Liver (tissue), 9 donors: Measurements from ENCODE around the gene SIRPA. TPM values are rescaled to one million over a fixed set of nuclear protein-coding genes. Genes with fewer than 3 reads are reported as not detected.

Source experiments
- DNase-seq: peaks from one replicate; pipeline ENCODE4 v3.0.0-alpha.2; 2017; ENCODE audit warnings: low spot score
- H3K27ac ChIP-seq, 2 donors: one replicate each; pipeline ENCODE4 v1.7.0; 2013; ENCODE audit warnings: inconsistent platforms in 2 of 2, low read length in 2 of 2, control low read depth in 1 of 2, low read depth in 1 of 2, mild to moderate bottlenecking in 1 of 2
- H3K27me3 ChIP-seq, 4 donors: one replicate each; pipeline versions ENCODE4 v1.6.1 to v1.7.0; 2013; ENCODE audit warnings: low read length in 3 of 4, inconsistent platforms in 1 of 4, mild to moderate bottlenecking in 1 of 4, moderate library complexity in 1 of 4; ENCODE audit not compliant: control insufficient read depth in 4 of 4, insufficient read depth in 4 of 4
- H3K36me3 ChIP-seq, 4 donors: one replicate each; pipeline versions ENCODE4 v1.6.1 to v1.7.0; 2013; ENCODE audit warnings: low read length in 3 of 4, mild to moderate bottlenecking in 3 of 4, low read depth in 1 of 4, moderate library complexity in 1 of 4; ENCODE audit not compliant: control insufficient read depth in 4 of 4, insufficient read depth in 3 of 4
- H3K4me1 ChIP-seq, 4 donors: one replicate each; pipeline versions ENCODE4 v1.6.1 to v1.7.0; 2013; ENCODE audit warnings: low read length in 3 of 4, mild to moderate bottlenecking in 3 of 4, moderate library complexity in 1 of 4; ENCODE audit not compliant: control insufficient read depth in 4 of 4, insufficient read depth in 4 of 4
- H3K4me3 ChIP-seq, 3 donors: one replicate each; pipeline versions ENCODE4 v1.6.1 to v1.7.0; 2013; ENCODE audit warnings: low read length in 3 of 3, control low read depth in 1 of 3, low read depth in 1 of 3, mild to moderate bottlenecking in 1 of 3
- H3K9ac ChIP-seq, 2 donors: one replicate each; pipeline ENCODE4 v1.7.0; 2013; ENCODE audit warnings: low read length in 2 of 2, mild to moderate bottlenecking in 2 of 2, moderate library complexity in 2 of 2, control low read depth in 1 of 2, low read depth in 1 of 2
- H3K9me3 ChIP-seq, 4 donors: one replicate each; pipeline versions ENCODE4 v1.6.1 to v1.7.0; 2013; ENCODE audit warnings: low read length in 3 of 4; ENCODE audit not compliant: control insufficient read depth in 4 of 4
- EGR1 ChIP-seq, 2 donors: IDR thresholded peaks; 2 replicates each; pipeline ENCODE4 v1.6.1; 2016 to 2018; ENCODE audit warnings: antibody characterized with exemption in 2 of 2, low read depth in 2 of 2
- FOXA1 ChIP-seq: IDR thresholded peaks from 2 replicates; pipeline ENCODE4 v1.6.1; 2016; ENCODE audit warnings: antibody characterized with exemption
- FOXA2 ChIP-seq: IDR thresholded peaks from 2 replicates; pipeline ENCODE4 v1.6.1; 2016; ENCODE audit warnings: antibody characterized with exemption
- GABPA ChIP-seq, 2 donors: IDR thresholded peaks in 1 of 2; conservative IDR thresholded peaks in 1 of 2; 2 replicates each; pipeline ENCODE4 v1.6.1; 2016; ENCODE audit warnings: antibody characterized with exemption in 2 of 2, mild to moderate bottlenecking in 1 of 2, moderate library complexity in 1 of 2
- HNF4A ChIP-seq, 2 donors: conservative IDR thresholded peaks; 2 replicates each; pipeline ENCODE4 v1.6.1; 2016; ENCODE audit warnings: antibody characterized with exemption in 2 of 2, mild to moderate bottlenecking in 2 of 2
- HNF4G ChIP-seq: IDR thresholded peaks from 2 replicates; pipeline ENCODE4 v1.6.1; 2016; ENCODE audit warnings: antibody characterized with exemption
- JUND ChIP-seq, 2 donors: IDR thresholded peaks; 2 replicates each; pipeline ENCODE4 v1.6.1; 2016; ENCODE audit warnings: antibody characterized with exemption in 2 of 2
- NR2F2 ChIP-seq: IDR thresholded peaks from 2 replicates; pipeline ENCODE4 v1.6.1; 2016; ENCODE audit warnings: antibody characterized with exemption
- RAD21 ChIP-seq, 2 donors: IDR thresholded peaks; 2 replicates each; pipeline ENCODE4 v1.6.1; 2016; ENCODE audit warnings: antibody characterized with exemption in 2 of 2, mild to moderate bottlenecking in 2 of 2
- RXRA ChIP-seq, 2 donors: IDR thresholded peaks; 2 replicates each; pipeline ENCODE4 v1.6.1; 2017 to 2018; ENCODE audit warnings: antibody characterized with exemption in 2 of 2, mild to moderate bottlenecking in 1 of 2
- SP1 ChIP-seq: IDR thresholded peaks from 2 replicates; pipeline ENCODE4 v1.6.1; 2018; ENCODE audit warnings: antibody characterized with exemption, mild to moderate bottlenecking
- TAF1 ChIP-seq: conservative IDR thresholded peaks from 2 replicates; pipeline ENCODE4 v1.6.1; 2016; ENCODE audit warnings: antibody characterized with exemption, mild to moderate bottlenecking
- YY1 ChIP-seq: IDR thresholded peaks from 2 replicates; pipeline ENCODE4 v1.6.1; 2016; ENCODE audit warnings: antibody characterized with exemption, mild to moderate bottlenecking
- WGBS: extraction: QIAGEN DNeasy Blood & Tissue Kit; methylation state at CpG from one replicate; pipeline ENCODE4 v1.1.7; 2013; 5-methylcytosine and 5-hydroxymethylcytosine counted together
- polyA plus RNA-seq, 2 donors: library from polyadenylated mRNA; stranded (reverse) in 1 of 2; unstranded in 1 of 2; fragments of 200-250 nt in 1 of 2; fragments of >200 nt in 1 of 2; fragmentation: Nextera tagmentation in 1 of 2; extraction: Ambion mirVana in 1 of 2; gene quantifications; one replicate each; pipeline versions ENCODE4 v1.2.1 to v1.2.3, GENCODE V29; 2013 to 2015
- total RNA-seq, 2 donors: library from RNA; depleted of rRNA; stranded (reverse); fragments of >200 nt; gene quantifications; one replicate each; pipeline ENCODE4 v1.2.3, GENCODE V29; 2014
- TF ChIP-seq, protein P1 (sequence below): IDR thresholded peaks from 2 replicates; pipeline ENCODE4 v1.6.1; 2016; ENCODE audit warnings: antibody characterized with exemption
- TF ChIP-seq, protein P2 (sequence below): IDR thresholded peaks from 2 replicates; pipeline ENCODE4 v1.6.1; 2016; ENCODE audit warnings: antibody characterized with exemption
- TF ChIP-seq, protein P3 (sequence below): IDR thresholded peaks from 2 replicates; pipeline ENCODE4 v1.6.1; 2016; ENCODE audit warnings: antibody characterized with exemption, mild to moderate bottlenecking
- TF ChIP-seq, protein P4 (sequence below): fragments of 150-350 bp; IDR thresholded peaks from 2 replicates; pipeline ENCODE4 v1.5.1; 2017; ENCODE audit warnings: improper control_type of control experiment, low read depth, low read length; ENCODE audit not compliant: missing input control
- donor health status: healthy.
- donor health status: healthy.
- donor health status: healthy.
- donor health status: healthy.
- donor health status: healthy.

The SIRPA gene
- total and polyA plus RNA-seq, 4 donors, result 5.4 to 47.5 (median 23.2) TPM

DNA sequence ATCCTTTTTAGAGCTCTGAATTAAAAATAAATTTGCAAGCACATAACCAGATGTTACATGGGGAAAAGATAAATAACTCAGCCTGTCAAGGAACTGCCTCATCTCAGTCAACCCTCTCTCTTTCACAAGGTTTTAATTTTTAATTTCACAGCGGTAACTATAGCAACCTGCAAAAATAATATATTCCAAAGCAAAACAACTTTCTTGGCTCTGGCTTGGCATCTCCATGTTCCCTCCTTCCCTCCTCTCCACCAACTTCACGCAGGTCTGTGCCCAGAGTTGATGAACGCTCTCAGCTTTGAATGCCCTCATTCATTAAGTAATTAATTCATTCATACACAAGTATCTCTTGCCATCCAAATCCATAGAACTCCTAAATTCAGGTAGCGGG is 32.5 kb upstream of the SIRPA start:
- 98% methylated on average over 4 of the region's 4 CpGs for WGBS
- H3K9ac ChIP-seq, result no peak overlapping the region
- H3K9me3 ChIP-seq, result no peaks in the 10 kb centered on the region
- no peaks in the 10 kb centered on the region for H3K4me1 ChIP-seq
- TF ChIP-seq, protein P1, sequence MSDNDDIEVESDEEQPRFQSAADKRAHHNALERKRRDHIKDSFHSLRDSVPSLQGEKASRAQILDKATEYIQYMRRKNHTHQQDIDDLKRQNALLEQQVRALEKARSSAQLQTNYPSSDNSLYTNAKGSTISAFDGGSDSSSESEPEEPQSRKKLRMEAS, result no peak
- TF ChIP-seq SP1, result no peak
- TF ChIP-seq GABPA (IDR thresholded peaks at IDR 0.05 in 1 of 2, conservative IDR thresholded peaks at IDR 0.05 in 1 of 2), result no peak
- TF ChIP-seq, protein P2, sequence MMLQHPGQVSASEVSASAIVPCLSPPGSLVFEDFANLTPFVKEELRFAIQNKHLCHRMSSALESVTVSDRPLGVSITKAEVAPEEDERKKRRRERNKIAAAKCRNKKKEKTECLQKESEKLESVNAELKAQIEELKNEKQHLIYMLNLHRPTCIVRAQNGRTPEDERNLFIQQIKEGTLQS, result no peak
- no peak for TF ChIP-seq FOXA1
- TF ChIP-seq HNF4G, result no peak
- no peak for TF ChIP-seq JUND (IDR thresholded peaks at IDR 0.05)
- TF ChIP-seq, protein P3, sequence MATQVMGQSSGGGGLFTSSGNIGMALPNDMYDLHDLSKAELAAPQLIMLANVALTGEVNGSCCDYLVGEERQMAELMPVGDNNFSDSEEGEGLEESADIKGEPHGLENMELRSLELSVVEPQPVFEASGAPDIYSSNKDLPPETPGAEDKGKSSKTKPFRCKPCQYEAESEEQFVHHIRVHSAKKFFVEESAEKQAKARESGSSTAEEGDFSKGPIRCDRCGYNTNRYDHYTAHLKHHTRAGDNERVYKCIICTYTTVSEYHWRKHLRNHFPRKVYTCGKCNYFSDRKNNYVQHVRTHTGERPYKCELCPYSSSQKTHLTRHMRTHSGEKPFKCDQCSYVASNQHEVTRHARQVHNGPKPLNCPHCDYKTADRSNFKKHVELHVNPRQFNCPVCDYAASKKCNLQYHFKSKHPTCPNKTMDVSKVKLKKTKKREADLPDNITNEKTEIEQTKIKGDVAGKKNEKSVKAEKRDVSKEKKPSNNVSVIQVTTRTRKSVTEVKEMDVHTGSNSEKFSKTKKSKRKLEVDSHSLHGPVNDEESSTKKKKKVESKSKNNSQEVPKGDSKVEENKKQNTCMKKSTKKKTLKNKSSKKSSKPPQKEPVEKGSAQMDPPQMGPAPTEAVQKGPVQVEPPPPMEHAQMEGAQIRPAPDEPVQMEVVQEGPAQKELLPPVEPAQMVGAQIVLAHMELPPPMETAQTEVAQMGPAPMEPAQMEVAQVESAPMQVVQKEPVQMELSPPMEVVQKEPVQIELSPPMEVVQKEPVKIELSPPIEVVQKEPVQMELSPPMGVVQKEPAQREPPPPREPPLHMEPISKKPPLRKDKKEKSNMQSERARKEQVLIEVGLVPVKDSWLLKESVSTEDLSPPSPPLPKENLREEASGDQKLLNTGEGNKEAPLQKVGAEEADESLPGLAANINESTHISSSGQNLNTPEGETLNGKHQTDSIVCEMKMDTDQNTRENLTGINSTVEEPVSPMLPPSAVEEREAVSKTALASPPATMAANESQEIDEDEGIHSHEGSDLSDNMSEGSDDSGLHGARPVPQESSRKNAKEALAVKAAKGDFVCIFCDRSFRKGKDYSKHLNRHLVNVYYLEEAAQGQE, result no peak
- no peak for TF ChIP-seq EGR1 (IDR thresholded peaks at IDR 0.05; ENCODE audit: low read depth in 2 of 2)
- no peak for TF ChIP-seq TAF1
- TF ChIP-seq RXRA (IDR thresholded peaks at IDR 0.05), result no peak
- no peak for TF ChIP-seq YY1
- TF ChIP-seq, protein P4, sequence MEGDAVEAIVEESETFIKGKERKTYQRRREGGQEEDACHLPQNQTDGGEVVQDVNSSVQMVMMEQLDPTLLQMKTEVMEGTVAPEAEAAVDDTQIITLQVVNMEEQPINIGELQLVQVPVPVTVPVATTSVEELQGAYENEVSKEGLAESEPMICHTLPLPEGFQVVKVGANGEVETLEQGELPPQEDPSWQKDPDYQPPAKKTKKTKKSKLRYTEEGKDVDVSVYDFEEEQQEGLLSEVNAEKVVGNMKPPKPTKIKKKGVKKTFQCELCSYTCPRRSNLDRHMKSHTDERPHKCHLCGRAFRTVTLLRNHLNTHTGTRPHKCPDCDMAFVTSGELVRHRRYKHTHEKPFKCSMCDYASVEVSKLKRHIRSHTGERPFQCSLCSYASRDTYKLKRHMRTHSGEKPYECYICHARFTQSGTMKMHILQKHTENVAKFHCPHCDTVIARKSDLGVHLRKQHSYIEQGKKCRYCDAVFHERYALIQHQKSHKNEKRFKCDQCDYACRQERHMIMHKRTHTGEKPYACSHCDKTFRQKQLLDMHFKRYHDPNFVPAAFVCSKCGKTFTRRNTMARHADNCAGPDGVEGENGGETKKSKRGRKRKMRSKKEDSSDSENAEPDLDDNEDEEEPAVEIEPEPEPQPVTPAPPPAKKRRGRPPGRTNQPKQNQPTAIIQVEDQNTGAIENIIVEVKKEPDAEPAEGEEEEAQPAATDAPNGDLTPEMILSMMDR, result no peak
- no peak for TF ChIP-seq RAD21 (IDR thresholded peaks at IDR 0.05)
- no peak for TF ChIP-seq NR2F2
- TF ChIP-seq FOXA2, result no peak
- no peak for TF ChIP-seq HNF4A (conservative IDR thresholded peaks at IDR 0.05)
- H3K4me3 ChIP-seq, result no peak overlapping the region
- no peaks in the 10 kb centered on the region for H3K27me3 ChIP-seq
- no peak for DNase-seq
- no peak overlapping the region for H3K27ac ChIP-seq
- H3K36me3 ChIP-seq, result no peaks in the 10 kb centered on the region

DNA sequence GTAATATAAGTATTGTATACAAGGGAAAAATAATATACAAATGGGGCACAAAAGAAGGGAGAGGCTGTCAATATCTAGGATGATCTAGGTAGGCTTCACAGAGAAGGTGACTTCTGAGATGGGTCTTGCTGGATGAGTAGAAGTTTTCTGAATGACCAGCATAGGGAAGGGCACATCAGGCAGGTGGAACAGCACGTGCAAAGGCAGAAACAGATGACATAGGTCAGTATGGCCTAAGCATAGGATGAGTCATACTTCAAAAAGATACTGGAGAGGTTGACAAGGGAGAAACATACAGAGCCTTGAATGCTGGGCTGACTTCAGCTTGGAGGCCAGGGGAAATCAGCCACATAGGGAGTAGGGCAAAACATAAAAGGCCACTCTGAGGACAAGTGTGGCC is 31.9 kb upstream of the SIRPA start:
- TF ChIP-seq JUND (IDR thresholded peaks at IDR 0.05) (no peak), RXRA (IDR thresholded peaks at IDR 0.05) (no peak), TAF1 (no peak), RAD21 (IDR thresholded peaks at IDR 0.05) (no peak)
- no peaks in the 10 kb centered on the region for H3K36me3 ChIP-seq
- no peaks in the 10 kb centered on the region for H3K27me3 ChIP-seq
- no peaks in the 10 kb centered on the region for H3K4me1 ChIP-seq
- H3K4me3 ChIP-seq, result no peak overlapping the region
- 73% methylated on average over 1 of the region's 1 CpG for WGBS
- H3K9ac ChIP-seq, result no peak overlapping the region
- H3K9me3 ChIP-seq, result no peaks in the 10 kb centered on the region
- DNase-seq, result no peak
- no peak overlapping the region for H3K27ac ChIP-seq
